NCI-H187 treated with DMSO at 0.1 percent for 48 hours (cell line): Measurements from ENCODE around the gene NCOA7.
A peak's percentile ranks its signal among the peaks of the same experiment; 100 is the strongest.

Experiments used
- DNase-seq: peaks from one replicate; lab custom pipeline; 2025; lab: John Stamatoyannopoulos, UW

Gene NCOA7, protein sequence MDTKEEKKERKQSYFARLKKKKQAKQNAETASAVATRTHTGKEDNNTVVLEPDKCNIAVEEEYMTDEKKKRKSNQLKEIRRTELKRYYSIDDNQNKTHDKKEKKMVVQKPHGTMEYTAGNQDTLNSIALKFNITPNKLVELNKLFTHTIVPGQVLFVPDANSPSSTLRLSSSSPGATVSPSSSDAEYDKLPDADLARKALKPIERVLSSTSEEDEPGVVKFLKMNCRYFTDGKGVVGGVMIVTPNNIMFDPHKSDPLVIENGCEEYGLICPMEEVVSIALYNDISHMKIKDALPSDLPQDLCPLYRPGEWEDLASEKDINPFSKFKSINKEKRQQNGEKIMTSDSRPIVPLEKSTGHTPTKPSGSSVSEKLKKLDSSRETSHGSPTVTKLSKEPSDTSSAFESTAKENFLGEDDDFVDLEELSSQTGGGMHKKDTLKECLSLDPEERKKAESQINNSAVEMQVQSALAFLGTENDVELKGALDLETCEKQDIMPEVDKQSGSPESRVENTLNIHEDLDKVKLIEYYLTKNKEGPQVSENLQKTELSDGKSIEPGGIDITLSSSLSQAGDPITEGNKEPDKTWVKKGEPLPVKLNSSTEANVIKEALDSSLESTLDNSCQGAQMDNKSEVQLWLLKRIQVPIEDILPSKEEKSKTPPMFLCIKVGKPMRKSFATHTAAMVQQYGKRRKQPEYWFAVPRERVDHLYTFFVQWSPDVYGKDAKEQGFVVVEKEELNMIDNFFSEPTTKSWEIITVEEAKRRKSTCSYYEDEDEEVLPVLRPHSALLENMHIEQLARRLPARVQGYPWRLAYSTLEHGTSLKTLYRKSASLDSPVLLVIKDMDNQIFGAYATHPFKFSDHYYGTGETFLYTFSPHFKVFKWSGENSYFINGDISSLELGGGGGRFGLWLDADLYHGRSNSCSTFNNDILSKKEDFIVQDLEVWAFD

DNA sequence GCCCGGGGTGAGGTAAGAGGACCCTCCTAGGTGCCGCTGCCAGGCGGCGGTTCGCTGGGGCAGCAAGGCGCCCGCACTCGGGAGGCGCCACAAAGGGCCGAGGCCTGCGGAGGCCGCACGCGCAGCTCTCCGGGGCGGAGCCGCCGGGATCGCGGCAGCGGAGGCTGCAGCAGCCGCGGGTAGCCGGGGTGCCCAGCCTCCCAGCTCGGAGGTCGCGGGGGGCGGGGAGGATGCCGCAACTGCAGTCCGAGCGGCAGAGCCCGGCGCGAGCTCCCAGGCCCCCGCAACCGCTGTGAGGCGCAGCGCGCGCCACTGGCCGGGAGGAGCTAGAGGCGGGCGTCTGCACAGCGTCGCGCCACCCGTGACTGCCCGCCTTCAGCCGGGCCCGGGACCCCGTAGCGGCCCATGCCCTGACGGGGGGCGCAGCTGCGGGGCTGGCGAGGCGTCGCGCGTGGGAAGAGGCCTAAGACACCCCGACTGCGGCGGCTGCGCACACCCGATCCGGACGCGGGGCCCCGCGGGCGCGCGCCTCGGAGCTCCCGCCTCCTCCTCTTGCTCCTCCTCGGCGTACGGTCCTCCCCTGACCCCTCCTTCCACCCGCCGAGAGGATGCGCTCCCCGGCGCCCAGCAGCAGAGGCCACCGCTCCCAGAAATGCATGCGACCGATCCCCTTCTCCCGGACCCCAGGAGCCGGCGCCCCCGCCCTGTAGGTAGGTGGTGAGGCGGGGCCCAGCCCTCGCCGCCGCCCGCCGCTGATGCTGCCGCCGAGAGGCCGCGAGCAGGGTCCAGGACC, at the start of gene NCOA7:
Gene NCOA7 (plus strand): TSS at position 603 of the 793 bp plus-strand sequence. CDS start 24,395 bp downstream, outside the sequence.
- DNase-seq: no peak

DNA sequence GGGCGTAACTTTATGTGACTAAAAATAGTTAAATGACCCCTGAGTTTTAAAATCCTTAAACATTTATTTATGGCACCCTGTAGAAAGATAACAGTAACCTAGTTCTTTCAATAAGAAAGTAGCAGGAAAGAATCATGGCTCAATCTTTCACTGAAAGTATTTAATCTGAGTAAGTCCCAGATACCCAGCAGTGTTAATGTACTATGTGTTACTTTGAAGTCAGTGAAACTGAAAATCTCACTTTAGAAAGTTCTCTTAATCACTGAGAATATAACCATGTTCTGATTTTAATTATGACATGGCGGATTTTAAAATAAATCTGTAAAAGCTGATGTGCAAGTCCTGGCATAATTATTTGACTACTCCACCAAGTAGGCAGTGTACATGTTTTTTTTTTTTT, 49.4 kb upstream of the NCOA7 start:
- DNase-seq: no peak

DNA sequence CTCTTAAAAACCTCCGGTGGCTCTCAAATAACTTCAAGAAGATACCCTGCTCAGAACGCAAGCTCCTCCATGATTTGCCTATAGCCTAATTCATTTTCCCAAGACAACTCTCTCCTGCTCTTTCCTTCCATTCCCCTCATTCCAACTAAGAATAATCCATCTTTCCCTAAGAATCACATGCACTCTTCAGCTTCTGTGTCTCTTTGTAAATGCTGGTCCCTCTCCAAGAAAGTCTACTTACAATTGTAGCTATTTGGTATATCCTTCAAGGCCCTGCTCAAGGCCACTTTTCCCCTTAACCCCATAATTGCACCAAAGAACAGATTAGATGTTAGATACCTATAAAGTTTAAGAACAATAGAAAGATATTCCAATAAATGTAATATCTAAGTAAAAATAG, 48.7 kb upstream of the NCOA7 start:
- no peak for DNase-seq

DNA sequence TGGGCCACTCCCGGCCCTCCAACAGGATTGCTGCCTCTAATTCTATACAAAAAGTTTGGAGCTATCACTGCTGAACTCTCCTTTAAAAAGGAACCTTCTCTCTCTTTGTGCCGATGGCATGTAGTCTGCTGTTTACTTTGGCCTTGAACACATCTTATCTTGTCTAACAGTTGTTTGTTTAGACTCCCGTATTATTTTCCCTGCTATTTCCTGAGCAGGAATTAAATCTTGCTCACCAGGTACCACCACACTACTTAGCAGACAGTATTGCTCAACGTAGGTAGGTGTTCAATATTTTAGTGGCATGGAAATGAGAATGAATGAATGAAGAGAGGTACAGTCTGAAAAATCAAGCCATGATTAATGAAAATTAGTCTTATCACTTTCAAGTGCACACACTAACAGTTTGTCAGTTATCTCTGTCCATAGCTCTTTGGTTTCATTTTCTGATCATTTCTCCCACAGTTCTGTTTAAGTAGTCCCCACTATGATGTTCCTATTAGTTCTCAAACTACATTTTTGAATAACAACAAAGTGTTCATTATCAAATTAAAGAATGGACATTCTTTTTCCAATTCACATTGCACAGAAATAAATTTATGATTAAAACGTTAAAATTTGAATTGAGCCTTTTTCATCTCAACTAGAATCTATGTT, 48.2 kb upstream of the NCOA7 start:
- no peak for DNase-seq

DNA sequence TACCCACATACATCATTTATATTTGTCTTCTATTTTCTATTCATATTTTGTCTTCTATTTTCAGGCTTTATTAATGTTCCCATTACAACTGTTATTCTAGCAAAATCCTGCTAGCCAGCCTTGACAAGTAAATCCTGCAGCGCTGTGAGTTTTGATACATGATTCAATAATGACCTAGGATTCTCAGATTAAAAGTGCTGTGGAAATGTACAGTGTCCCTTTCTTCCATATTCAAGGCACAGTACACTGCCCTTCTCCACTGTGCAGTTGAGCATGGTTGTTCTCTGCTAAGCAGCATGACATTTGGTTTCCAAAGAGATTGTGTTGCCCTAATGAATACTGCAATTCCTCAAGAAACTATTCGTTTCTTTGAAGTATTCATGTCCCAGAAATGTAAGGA, 47.2 kb upstream of the NCOA7 start:
- DNase-seq: no peak

DNA sequence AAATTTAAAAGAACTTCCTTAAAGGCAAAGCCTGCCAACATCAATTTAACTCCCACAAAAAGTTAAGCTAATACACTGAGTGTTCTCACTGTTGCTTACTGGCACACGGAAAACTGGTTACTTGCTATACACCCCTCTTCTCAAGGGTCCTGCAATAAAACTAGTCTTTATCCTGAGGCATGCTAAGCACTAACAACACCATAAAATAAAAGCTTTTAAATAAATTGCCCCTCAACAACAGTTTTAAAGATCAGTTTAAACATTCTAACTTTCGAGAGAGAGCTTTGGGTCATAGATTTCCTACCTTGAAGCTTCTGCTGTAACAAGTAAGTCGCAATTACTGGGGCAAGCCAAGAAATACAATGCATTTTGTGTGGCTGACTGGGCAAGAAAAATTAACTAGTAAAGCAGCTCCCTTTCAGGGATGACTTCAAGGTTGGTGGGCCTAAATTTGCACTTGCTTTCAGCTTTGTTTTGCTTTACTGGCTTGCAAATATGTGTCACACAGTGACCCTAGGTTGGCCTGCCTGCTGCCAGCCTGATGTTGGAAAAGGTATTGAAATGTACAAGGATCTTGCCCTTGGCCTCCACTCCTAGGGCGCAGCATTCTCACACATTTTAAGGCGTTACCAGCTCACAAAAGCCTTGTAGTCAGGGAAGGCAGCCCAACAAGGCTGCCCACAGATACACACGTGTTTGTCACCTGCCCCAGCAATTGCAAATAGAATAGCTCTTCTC, 45.3 kb upstream of the NCOA7 start:
- no peak for DNase-seq

DNA sequence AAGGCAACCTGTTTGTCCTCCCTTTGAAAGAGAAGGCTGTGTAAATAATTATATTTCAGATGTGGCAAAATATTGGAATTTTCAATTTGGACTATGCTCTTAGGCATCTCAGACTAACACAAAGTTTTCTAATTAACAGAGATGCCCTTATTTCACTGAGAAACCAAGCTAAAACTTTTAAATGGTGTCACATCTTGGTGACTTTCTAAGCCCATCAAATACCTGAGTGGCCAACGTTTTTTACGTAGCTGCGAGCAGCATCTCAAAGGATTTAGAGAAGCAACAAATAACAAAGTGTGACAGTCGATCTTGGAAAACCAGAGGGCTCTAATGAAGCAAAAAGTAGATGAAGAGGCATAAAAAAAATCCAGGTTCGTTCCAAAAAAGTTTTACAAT, 44.7 kb upstream of the NCOA7 start:
- DNase-seq: no peak

DNA sequence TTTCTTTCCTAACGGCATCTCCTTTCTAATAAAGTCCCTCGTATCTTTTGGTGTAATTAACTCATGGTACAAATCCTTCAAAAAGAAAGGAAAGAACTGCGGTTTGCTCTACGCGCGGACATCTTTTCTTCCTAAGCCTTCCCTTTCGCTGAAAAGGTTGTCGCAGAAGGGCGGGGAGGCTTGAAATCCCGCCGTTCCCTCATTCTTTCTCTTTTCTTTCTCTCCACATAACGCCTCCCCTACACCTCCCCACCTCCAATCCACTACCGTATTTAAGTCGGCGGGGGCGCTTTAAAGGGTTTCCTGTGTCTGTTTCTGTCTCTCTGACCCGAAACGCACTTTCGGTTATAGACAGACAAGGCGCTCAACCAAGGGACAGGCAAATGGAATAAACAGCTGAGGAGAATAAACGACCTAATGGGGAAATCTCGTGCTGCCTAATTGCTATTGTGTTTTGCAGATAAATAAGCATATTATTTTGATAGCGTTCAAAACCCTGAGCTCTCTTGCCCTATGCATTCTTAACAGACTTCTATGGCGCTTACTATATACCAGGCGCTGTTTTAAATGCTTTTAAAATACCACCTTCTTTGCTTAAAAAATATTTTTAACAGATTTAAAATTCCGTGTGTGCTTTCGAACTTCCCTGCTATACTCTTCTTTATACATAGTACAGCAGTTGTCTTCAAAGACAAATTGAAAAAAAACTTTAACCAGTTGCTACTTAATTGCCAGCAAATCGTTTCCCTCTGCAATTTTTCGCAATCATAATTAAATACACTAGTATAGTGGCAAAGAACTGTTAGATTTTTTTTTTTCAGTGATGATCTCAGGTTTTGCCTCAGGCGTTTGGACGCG, 43.8 kb upstream of the NCOA7 start:
- DNase-seq: no peak

DNA sequence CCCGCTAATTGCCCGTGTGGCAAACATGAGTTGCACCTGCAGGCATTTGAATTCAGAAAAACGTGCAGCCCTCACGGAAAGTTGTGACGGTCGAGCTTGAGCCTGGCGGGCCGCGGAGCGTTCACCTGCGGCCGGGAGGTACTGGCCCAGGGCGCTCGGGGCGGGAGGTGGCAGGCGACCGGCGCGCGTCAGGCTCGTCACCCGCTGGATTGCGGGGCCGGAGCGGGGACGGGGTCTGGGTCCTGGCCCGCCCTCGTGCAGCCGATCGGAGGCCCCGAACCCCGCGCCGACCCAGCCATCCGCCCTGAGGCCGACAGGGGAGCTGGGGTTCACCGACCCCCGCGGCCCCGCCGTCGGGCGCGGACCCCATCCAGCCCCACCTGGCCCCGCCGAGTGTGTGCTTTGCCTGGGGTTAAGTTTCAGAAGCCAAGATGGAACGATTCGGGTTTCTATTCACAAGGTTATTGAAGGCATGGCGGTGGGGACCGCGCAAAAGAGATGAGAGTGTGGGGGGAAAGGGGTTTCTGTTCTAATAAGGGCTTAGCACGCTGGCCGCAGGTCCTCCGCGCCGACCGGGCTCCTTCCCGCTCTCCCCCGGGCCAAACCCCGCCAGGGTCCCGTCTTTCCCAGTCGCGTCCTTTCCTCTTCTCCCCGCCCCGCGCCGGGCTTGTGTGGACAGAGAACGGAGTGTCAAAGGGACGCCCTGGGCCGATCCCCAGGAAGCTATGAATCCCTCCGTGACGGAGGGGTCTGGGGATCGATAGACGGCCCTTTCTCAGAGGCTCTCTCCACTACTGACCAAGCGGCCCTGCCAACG, 43.0 kb upstream of the NCOA7 start:
- DNase-seq: no peak

DNA sequence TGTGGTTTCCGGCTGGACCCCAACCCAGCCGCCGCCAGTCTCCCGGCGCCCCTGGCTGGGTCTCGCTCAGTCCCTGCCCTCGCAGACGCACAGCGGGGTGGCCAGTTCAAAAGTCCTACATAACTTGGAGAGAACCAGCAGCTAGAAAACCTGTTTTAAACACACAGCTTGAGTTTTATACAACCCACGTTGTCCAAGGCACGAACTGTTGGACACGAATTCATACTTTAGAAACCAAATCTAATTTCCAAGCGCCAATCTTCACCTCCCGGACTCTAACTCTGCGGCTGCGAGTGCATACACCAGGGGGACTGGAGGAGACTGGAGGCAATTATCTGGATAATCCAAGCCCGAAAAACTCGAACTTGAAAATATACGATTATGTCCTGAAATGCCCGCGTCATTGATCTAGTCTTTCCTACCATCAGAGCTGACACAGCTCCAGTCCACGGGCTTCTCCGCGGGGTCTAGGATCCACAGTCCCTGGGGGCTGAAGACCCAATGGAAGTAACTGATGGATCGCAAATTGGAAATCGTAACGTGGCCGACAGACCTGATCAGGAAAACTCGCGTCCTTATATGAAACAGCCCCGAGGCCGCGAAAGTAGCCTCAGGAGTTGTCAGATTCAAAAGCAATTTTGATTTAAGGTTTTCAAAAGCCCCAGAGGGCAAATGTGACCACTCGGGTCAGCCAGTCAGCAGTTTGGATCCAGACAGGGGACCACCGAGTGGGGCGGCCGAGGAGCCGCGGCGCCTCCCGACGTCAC, 42.2 kb upstream of the NCOA7 start:
- DNase-seq: no peak

DNA sequence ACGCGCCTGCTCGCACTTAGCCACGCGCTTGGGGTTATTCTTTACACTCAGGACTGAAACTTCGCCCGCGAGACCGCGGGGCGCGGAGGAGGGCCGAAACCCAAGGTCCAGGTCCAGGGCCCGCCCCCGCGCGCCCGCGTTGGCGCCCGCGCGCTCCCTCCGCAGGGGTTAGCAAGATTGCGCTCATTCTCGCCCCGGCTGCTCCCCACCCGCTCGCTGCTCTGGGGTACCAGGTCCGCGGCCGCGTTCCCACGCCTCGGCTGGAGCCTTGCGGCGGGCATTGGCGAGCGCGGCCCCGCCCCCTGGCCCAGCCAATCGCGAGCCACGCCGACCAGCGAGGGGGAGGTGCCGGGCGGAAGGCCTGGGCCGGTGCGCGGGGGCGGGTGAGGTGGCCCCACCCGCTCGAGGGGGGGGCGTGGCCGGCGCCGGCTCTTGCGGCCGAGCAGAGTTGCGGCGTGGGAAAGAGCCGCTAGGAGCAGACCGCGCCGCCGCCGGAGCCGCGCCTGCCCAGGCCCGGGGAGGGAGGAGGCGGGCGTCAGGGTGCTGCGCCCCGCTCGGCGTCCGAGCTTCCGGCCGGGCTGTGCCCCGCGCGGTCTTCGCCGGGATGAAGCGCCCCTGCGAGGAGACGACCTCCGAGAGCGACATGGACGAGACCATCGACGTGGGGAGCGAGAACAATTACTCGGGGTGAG, 41.4 kb upstream of the NCOA7 start, which contains the start of gene HEY2:
Gene HEY2 (plus strand): TSS at position 460 of the 692 bp plus-strand sequence. CDS start 145 bp downstream, at position 605.
- peak; percentile 17 for DNase-seq

DNA sequence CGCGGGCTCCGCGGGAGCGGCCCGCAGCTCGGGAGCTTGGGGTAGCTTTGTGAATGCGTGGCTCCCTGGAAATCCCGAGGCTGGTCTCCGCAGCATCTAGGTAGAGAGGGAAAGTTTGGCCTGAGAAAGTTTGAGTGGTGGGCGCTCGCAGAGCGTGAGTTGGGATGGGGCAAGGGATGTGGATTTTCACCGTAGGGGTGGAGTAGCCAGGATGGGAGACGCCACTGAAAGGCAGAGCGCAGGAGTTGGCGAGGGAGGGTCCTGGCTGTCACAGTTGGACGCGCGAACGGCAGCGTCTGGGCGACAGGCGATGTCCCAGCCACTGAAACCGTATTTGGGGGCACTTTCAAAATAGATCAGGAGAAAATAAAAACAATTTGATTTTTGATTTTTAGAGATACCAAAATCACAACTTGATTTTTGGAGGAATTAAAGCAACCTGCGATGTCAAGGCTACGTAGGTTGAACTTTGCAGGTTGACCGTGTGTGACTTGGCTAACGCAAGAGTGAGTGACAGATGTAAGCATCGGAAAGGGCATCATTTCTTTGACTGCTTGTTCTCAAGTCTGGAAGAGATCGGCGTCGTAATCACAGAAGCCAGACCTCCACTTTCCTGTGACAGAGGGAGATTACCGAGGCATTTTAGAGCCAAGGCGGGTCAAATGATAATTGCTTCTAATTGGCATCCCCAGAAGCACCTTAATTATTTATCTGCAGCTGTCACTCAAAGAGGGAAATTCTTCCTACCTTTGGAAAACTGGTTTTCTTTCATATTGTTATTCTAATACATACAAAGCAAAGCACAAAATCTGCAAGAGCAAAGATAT, 40.7 kb upstream of the NCOA7 start:
- no peak for DNase-seq

DNA sequence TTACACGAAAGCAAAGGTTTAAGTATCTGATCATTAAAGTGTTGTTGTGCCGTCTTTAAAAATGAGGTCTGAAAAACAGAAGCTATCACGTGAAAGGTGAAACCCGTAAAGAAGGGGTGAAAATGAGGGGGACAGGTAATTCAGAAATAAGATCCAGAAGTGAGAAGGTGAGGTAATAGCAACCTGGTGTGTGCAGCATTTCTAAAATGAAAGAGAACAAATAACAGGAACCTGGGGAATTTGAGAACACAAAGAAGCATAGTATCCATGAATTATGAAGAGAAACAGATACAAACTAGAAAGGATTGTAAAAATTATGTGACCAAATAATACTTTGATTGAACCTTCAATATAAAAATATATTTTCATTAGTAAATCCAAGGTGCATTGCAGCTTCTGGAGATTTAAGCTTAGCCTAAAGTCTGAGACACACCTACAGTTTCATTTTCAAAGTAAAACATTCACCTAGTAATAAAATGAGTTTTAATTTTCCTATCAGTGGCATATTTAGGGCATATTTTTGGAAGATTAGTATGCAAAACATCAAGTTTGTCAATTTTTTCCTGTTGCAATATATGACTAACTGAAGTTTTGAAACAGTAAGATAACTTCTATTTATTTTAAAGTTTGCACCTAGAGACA, 39.9 kb upstream of the NCOA7 start:
- DNase-seq: no peak

DNA sequence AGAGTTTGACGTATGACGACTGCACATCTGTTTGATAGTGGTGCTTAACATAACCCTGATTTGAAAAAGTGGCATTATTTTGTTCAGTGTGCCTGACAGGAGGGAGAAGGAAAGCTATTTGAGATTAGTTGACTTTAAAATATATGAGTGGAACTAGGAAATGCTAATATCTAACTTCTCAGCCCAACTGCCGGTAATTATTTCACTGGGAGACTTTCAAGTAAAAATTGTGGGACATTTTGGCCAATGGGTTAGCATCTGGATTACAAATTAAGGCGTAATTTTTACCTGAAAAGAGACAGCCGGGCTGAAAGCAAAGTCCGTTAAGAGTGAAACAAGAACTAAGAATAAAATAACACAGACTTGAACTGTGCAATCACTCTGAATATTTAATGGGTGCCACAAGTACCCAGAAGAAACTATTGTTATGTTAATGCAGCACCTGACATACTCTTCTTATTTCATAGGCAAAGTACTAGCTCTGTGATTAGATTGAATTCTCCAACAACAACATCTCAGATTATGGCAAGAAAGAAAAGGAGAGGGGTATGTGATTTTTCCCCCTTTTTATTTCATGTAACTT, 39.3 kb upstream of the NCOA7 start:
- no peak for DNase-seq

DNA sequence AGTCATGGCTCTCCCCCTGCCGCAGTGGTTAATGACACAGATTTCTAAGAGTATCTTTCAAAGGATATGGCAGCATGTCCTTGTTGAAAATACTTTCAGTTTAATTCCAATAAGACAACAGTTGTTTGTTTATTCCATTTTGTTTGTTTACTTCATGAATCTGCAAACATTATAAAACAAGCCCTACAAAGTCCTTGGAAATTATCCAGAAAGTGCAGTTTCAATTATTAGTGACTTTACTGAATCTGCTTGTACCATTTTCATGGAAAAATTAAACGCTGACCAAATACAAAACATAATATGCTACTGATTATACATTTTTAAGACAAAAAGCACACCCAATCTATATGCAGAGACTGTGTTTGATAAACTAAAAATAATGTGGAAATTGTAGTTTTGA, 38.0 kb upstream of the NCOA7 start:
- DNase-seq: no peak
